Cardiac septum (tissue), 1 donor: ENCODE results near the gene SPATA33. TPM values are rescaled to one million over a fixed set of nuclear protein-coding genes. Genes with fewer than 3 reads are reported as not detected.

Experiments used
- DNase-seq: peaks from one replicate; pipeline ENCODE4 v3.0.0-alpha.2; 2020; ENCODE audit warnings: low spot score
- intact Hi-C: fragments of 100-400 bp; cut with DNase I; formaldehyde crosslinking; loops from one replicate; pipeline ENCODE4 v1.14.0; 2022
- total RNA-seq: library from RNA; stranded (reverse); fragmentation: NEBNext Ultra II Directional; extraction: Animal tissue kit (Norgen Biotek cat#: 25700); gene quantifications from one replicate; pipeline ENCODE4 v1.2.1, GENCODE V29; 2021
- donor health status: DM: no; HTN: no; CAD: no.

The SPATA33 gene
- total RNA-seq, 1 donor from 2014 or later = 4.3 TPM

DNA sequence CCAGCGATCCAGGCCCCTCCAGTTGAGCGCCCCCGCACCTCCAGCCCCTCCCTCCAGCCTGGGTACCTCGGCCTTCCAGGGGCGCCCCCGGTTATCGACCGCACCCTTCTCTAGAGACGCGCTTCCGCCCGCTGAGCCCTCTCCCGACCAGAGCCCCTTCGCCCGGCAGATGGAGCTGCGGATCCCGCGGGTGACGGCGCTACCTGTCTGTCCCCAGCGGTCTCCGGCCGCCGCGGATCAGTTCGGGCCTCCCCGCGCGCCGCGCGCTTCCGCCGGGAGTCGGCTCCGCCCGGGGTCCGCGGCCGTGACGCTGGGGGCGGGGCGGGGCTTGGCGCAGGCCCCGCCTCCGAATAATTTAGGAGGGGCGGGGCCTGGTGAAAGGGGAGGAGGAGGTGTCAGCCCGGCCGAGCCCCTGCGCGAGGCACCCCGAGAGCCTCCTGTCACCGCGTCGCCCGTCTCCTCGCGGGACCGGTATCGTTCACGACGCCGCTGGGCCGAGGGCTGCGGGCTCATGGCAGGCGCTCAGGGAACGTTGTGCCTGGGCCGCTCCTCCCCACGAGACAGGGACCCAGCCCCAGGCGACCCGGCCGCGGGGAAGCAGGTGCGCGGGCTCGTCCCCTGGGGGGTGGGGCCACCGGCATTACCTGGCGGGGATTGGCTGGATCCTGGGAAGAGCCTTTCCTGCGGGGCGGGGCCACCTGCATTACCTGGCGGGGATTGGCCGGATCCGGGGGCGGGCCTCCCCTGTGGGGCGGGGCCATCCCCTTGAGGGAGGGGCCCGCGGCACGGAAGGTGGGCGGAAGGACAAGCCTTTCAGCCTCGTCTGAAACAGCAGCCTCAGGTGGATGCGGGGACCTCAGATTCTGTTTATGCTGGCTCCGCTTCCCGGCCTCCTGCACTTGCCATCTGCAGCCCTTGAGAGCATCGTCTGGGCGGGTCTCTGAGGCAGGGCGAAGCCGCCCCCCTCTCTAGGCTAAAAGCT lies 44.1 kb downstream of the SPATA33 start, which contains the start of gene SPATA2L:
Gene SPATA2L, minus strand, starts transcription at position 281 of the 982 bp plus-strand sequence. CDS start 473 bp downstream, outside the sequence.
- DNase-seq = peak; percentile 97
- intact Hi-C loops = loop anchor here (2.0 kb wide), 1 partner anchor 159 kb away; no protein-coding TSS in a partner anchor

DNA sequence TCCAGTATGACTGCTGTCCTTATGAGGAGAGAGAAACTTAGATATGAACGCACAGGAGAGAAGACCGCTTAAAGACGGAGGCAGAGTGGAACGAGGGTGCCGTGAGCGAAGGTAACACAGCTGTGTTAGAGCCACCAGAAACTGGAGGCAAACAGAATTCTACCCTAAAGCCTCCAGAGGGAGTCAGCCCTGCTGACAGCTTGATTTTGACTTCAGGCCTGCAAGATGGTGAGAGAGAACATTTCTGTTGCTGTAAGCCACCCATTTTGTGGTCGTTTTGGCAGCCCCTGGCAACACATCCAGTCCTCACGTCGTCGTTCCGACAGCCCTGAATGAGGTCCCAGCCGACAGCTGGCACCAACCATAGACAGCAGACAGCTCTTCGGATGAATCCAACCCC lies 46.6 kb downstream of the SPATA33 start:
- no peak for DNase-seq
- intact Hi-C loops = no loop called here

DNA sequence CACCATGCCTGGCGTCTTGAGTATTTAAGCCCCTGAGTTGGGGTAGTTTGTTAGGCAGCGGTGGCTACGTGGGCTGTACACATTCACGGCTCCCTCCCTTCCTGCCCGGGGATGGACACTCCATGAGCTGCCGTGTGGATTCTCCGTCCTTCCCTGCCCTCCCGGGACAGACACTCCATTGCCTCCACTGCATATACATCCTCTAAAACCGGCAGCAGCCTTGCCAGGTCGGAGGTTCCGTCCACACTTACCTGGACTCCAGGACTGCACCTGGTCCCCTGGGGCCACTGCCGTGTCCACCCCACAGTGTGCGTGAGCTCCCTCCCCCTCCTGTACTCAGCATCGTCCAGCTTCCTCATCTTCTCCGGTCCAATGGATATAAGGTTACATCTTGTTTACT lies 47.4 kb downstream of the SPATA33 start:
- intact Hi-C loops = loop anchor here (5.0 kb wide), 1 partner anchor 87 kb away; no protein-coding TSS in a partner anchor
- no peak for DNase-seq

DNA sequence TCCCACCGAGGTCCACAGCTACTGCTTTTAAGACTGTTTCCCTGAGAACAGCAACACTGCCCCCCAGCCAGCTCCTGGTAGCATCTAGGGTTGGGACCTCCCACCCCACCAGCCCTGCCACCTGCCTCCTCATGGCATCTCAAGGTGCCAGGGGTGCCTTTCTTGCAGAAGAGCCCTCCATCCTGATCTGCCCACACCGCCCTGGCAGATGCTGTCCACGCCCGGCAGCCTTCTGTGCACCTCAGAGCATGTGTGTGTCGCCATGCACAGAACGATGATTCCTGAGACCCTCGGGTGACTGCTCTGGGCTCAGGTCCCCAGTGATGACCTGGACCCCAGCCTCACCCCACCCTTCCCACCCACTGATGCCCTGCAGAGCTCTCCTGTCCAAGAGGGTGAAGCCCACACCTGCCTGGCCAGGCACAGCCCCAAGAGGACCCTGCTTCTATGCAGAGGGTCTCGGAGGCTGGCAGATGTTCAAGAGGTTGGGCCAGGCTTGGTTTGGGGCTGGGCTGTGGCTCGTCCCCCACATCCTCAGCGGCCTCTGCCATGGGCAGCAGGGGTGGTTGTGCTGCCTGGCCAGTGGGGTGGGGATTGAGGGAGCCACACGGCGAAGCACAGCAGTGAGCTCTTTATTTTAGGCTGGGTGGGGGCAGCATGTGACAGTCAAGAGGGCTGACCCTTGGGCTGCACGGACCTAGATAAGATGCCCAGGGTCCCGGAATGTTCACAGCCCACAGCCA lies 49.1 kb downstream of the SPATA33 start:
- DNase-seq = no peak
- intact Hi-C loops = loop anchor here (2.0 to 5.0 kb wide), 2 partner anchors 14 to 86 kb away; partner anchors contain the start of genes VPS9D1 and ZNF276

DNA sequence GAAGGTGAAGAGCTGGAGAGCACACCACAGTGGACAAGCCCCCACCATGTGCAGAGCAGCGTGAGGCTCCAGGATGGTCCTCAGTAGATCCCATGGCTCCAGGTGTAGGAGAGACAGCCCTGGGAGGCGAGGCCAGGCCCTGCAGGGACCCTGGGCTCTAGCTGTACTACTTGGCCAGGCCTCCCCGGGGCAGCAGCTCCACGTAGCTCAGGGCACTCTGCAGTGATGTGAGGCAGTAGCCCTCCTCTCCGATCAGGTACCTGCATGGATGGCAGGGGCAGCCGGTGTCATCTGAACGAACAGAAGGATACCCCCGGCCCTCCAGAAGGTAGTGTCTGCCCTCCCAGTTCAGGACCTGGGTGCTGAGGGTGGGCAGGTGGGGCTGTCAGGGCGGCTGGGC lies 50.1 kb downstream of the SPATA33 start:
- intact Hi-C loops = loop anchor here (2.0 to 5.0 kb wide), 2 partner anchors 13 to 85 kb away; partner anchors contain the start of genes VPS9D1 and ZNF276
- DNase-seq = no peak

DNA sequence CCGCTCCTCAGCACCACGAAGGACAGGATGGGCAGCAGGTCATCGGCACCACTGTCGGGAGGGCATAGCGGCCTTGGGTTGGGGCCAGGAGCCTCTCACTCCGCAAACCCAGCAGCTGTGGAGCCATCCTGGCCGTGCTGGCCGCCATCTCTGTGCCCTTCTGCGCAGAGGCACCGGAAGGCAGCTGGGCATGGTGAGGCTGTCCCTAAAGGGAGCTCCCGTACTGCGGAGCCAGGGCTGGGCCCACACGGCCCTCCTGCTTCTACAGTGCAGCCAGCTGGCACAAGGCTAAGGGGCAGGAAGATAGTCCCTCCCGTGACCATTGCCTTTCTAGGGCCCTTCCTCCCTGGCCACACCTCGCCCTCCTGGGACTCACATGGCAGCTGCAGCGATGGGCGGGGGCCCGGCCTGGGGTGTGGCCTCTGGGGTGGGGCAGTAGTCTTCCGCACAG lies 50.9 kb downstream of the SPATA33 start:
- DNase-seq = no peak

DNA sequence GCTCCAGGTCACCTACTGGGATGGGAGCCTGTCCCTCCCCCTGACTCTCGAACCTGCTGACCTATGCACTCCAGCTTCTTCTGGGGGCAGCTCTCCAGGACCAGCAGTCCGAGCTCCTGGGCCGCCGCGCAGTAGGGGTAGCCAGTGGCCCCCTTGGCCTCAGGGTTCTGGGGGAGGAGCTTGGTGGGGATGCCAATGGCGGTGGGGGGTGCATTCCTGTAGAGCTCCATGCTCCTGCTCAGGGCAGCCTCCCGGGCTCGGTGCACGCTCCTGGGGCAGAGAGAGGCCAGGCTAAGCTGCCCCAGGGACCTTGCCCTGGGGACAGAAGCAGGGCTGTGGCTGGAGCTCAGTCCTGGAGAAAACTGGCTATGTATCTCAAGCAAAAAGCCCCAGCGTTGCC lies 51.5 kb downstream of the SPATA33 start:
- no peak for DNase-seq
- intact Hi-C loops = loop anchor here (5.0 kb wide), 1 partner anchor 83 kb away; no protein-coding TSS in a partner anchor

More for the DNA sequence above, 50.9 kb downstream of the SPATA33 start:
- intact Hi-C loops = loop anchor here (5.0 kb wide), 1 partner anchor 84 kb away; no protein-coding TSS in a partner anchor

DNA sequence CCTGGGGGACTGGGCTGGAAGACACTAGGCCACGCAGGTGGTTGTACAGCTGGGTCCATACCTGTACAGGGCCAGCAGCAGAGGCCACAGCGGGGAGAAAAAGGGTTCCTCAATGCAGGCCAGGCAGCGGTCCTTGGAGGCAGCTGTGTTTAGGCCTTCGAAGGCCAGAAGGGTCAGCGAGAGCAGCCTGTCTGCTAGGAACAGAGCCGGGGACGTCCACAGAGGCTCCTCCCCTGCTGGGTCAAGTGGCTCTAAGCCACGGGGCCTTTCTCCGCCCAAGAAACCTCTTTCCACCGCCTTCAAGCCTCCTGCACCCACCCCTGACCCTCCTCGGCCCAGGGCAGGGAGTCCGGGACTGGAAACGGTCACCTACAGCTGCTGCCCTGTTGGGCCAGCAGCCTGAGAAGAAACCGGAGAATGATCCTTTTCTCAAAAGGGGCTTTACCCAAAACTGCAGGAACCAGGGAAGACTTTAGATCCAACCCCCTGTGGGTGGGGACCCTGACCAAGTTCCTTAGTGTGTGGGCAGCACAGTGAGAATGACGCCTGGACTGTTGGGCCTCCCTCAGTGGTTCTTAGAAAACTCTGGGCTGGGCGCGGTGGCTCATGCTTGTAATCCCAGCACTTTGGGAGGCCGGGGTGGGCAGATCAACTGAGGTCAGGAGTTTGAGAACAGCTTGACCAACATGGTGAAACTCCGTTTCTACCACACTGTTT lies 52.2 kb downstream of the SPATA33 start:
- no peak for DNase-seq
- intact Hi-C loops = loop anchor here (5.0 kb wide), 1 partner anchor 82 kb away; no protein-coding TSS in a partner anchor

DNA sequence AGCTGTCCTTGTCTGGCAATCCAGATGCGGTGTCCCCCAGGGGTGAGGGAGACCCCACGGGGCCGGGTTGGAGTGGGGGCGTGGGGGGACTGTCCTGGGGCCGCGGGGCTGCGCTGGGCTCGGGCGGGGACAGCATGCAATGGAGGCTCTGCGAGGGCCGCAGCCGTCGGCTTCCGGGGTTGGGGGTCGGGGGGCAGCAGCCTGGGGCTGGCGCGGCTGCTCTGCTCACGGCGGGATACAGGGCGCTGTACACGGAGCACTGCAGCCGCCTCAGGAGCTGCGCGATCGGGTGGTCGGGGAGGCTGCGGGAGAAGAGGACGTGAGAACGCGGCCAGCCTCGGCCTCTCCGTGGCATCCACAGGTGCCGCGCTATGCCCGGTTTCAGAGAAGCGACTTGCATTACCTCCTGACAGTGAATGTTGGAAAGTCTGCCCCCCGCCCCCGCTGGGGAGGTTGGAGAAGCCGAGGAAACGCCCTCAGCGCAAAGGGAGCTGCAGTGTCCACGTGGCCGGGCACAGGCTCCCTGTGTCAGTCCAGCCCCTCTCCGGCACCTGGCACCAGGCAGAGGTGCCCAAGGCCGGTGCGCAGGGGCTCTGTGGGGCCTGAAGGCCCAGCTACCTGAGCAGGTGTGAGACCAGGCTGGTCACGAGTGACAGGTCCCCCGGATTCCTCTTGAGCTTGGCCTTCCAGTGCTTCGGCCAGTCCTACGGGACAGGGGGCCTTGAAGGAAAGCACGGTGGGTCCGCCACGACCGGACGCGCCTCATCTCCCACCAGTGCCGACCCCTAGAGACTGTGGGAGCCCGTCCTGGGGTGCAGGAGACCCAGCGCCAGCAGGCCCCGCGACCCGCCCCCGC lies 53.3 kb downstream of the SPATA33 start:
- intact Hi-C loops = no loop called here
- DNase-seq = no peak

DNA sequence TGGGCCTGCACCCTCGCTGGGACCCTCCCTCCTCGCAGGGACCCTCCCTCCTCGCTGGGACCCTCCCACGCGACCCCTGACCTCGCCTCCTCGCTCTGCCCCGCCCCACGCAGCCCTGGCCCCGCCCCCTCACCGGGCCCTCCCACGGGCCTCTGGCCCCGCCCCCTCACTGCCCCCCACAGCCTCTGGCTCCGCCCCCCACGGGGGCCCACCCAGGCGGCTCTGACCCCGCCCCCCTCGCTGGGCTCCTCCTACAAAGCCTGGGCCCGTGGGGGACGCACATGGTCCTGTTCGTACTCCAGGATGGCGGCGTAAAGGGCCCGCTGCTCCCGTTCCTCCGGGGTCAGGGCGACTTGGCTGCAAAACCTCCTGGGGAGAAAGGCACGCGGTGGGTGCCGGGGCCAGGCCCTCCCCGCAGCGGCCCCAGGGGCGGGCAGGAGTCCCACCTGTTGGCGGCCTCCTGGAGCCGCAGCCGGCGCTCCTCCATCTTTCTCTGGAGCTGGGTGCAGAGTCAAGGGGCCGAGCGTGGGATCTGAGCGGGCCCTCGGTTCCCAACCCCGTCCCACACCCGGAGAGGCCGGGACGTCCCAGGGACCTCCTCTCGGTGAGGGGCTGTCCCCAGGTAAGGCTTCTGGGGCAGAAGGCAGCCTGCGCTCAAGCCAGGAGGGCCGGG lies 54.1 kb downstream of the SPATA33 start:
- intact Hi-C loops = no loop called here
- DNase-seq = no peak

DNA sequence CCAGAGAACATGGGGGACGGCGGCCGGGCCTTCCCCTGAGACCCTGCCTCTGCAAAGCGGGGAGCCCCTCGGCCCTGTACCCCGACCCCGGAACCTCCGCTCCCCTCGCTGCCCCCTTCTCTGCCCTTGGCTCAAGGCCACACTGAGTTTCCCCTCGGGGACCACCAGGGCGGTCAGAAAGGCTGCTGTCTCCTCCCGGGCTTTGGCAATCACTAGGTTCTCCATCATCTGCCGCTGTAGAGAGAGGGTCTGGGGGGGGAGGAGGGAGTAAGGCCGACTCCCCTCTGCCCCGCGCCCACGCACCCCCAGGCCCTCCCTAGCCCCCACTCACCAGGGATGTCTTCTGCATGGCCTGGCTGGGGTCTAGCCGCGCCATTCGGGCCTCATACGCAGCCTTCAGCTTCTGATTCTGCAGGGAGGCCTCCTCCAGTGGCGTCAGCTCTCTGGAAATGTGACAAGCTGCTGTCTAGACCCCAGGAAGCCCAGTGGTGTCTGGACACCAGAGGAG lies 54.7 kb downstream of the SPATA33 start:
- intact Hi-C loops = no loop called here
- no peak for DNase-seq

DNA sequence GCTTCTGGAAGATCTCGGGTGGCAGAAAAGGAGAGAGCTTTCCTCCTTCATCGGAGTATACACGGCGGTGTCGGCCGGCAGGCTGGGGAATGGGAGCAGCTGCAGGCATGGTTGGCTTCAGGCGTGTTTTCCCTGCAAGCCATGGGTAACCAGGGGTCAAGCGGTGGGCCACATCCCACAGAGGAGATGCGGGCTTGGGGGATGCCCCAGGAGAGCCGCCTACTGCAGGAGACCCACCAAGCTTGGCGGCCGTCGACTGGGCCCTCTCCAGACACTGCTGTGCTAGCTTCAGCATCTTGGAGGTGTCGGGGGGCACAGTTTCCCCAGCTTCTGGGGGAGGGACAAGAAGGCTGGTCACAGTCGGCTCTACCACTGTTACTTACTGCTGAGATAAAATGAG lies 58.9 kb downstream of the SPATA33 start:
- intact Hi-C loops = no loop called here
- DNase-seq = no peak

DNA sequence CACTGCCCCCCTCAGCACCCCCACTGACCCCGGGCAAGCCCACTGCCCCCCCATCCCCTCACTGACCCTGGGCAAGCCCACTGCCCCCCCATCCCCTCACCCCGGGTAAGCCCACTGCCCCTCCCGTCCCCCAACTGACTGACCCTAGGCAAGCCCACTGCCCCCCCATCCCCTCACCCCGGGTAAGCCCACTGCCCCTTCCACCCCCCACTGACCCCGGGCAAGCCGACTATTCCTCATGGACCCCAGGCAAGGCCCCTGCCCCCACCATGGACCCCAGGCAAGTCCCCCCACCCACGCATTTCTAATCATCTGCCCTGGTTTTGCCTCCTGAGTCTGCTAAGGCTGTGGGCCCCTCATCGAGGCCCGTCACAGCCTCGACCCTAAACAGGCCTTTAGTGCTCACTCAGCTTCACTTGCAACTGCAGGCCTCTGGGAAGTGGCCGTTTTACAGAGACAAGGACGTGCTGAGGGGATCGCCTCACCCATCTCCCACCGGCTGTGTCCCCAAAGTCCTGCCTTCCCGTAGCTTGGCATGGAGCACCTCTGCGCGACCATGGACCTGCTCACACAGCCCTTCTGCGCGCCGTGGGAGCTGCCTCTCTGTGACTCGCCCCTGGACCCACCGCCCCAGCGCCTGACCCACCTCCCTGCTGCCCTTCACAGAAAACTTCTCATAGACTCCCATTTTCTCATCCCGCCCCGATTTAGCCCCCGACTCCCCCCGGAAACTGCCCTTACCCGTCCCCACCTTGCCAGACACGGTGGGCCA lies 59.5 kb downstream of the SPATA33 start:
- intact Hi-C loops = no loop called here
- no peak for DNase-seq

DNA sequence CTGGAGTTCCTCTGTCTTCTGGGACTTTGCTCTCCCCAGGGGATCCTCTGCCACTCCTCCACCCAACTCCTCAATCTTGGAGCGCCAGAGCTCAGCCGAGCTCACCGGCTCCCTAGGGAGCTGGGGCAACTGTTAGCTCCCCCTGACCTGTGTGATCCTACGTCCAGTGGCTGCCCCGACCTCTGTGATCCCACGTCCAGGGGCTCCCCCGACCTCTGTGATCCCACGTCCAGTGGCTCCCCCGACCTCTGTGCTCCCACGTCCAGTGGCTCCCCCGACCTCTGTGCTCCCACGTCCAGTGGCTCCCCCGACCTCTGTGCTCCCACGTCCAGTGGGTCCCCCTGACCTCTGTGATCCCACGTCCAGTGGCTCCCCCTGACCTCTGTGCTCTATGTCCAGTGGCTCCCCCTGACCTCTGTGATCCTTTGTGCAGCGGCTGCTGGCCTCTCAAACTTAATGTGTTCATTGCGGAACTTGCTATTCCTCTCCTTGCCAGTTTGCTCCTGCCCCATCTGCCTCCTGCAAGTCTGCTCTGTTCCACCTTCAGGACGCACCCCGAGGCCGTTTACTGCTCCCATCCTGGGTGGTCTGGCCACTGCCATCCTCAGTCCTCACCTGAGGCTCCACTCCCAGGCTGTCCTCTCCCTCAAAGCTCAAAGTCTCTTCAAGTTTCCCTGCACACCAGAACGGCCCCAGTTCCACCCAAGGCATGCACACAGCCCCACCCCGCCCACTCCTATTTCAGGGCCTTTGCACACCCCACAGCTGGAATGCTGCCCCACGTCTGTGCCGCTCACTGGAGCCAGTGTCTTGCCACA lies 60.3 kb downstream of the SPATA33 start:
- intact Hi-C loops = no loop called here
- no peak for DNase-seq
